Aorta (tissue), 5 donors: ENCODE data around the gene TDRD10. TPM values are rescaled to one million over a fixed set of nuclear protein-coding genes. Genes with fewer than 3 reads are reported as not detected.

Experiments used
- ATAC-seq: fragments of 200-7000 bp; cut with Tn5 transposase; one replicate; pipeline ENCODE4 v1.9.1; 2022; ENCODE audit warnings: moderate library complexity; ENCODE audit not compliant: low FRiP score
- DNase-seq, 2 donors: peaks; one replicate each; pipeline ENCODE4 v3.0.0-alpha.2; 2020
- H3K27ac ChIP-seq, 2 donors: one replicate each; pipeline ENCODE4 v1.5.1; 2013; ENCODE audit warnings: low read length in 2 of 2, mild to moderate bottlenecking in 2 of 2, moderate library complexity in 2 of 2, control low read depth in 1 of 2, inconsistent platforms in 1 of 2, low read depth in 1 of 2
- H3K27me3 ChIP-seq, 2 donors: one replicate each; pipeline ENCODE4 v1.6.1; 2013; ENCODE audit warnings: control low read depth in 1 of 2, low read length in 1 of 2, mild to moderate bottlenecking in 1 of 2, moderate library complexity in 1 of 2; ENCODE audit not compliant: insufficient read depth in 2 of 2, control insufficient read depth in 1 of 2
- H3K36me3 ChIP-seq, 2 donors: one replicate each; pipeline ENCODE4 v1.6.1; 2013; ENCODE audit warnings: control low read depth in 1 of 2, low read length in 1 of 2, mild to moderate bottlenecking in 1 of 2; ENCODE audit not compliant: insufficient read depth in 2 of 2, control insufficient read depth in 1 of 2
- H3K4me1 ChIP-seq, 2 donors: one replicate each; pipeline ENCODE4 v1.6.1; 2013; ENCODE audit warnings: low read length in 2 of 2, control low read depth in 1 of 2, mild to moderate bottlenecking in 1 of 2, moderate library complexity in 1 of 2; ENCODE audit not compliant: insufficient read depth in 2 of 2, control insufficient read depth in 1 of 2
- H3K4me3 ChIP-seq, 2 donors: one replicate each; pipeline ENCODE4 v1.5.1; 2013; ENCODE audit warnings: low read length in 2 of 2, control low read depth in 1 of 2, mild to moderate bottlenecking in 1 of 2
- H3K9me3 ChIP-seq: one replicate; pipeline ENCODE4 v1.6.1; 2013; ENCODE audit warnings: mild to moderate bottlenecking, low read length; ENCODE audit not compliant: control insufficient read depth
- WGBS, 2 donors: extraction: QIAGEN DNeasy Blood & Tissue Kit; methylation state at CpG; one replicate each; pipeline ENCODE4 v1.1.7; 2013; 5-methylcytosine and 5-hydroxymethylcytosine counted together
- intact Hi-C, 2 donors: fragments of 100-400 bp; cut with DNase I; formaldehyde crosslinking; loops; one replicate each; pipeline versions ENCODE4 v1.14.2 to v1.15.0; 2022
- polyA plus RNA-seq, 2 donors: library from polyadenylated mRNA; stranded (reverse); fragments of 200-250 nt; gene quantifications; one replicate each; pipeline ENCODE4 v1.2.3, GENCODE V29; 2013
- total RNA-seq, 2 donors: library from RNA; stranded (reverse); fragmentation: NEBNext Ultra II Directional; extraction: Animal tissue kit (Norgen Biotek cat#: 25700); gene quantifications; one replicate each; pipeline ENCODE4 v1.2.1, GENCODE V29; 2021
- donor health status: healthy with polysubstance abuse.
- donor health status: Bipolar disorder and iron deficiency.
- donor health status: DM: no; HTN: no; CAD: no.
- donor health status: DM: no; HTN: no; CAD: no.
- donor health status: DM: yes; HTN: yes; CAD: no.

The TDRD10 gene
- total and polyA plus RNA-seq, 4 donors = 1.1 to 16.5 (median 3.2) TPM

GRCh38 chr1:154465621-154466195 is 36.3 kb upstream of the TDRD10 start:
- ATAC-seq = no peak
- Histone ChIP-seq H3K27me3 (no peaks in the 10 kb centered on the region), H3K4me3 (no peak overlapping the region), H3K27ac (no peak overlapping the region), H3K36me3 (no peaks in the 10 kb centered on the region), H3K9me3 (no peaks in the 10 kb centered on the region), H3K4me1 (no peaks in the 10 kb centered on the region)
- intact Hi-C loops = loop anchor here in 1 of 2 donors (10.0 kb wide), 1 partner anchor 61 kb away; the partner anchor contains the start of gene IL6R
- WGBS, 2 donors = 60 to 67% methylated on average over 8 of the region's 8 CpGs
- peak in 1 of 2 donors; percentile 19 for DNase-seq

- intact Hi-C loops = loop anchor here in 1 of 2 donors (10.0 kb wide), 1 partner anchor 61 kb away; the partner anchor contains the start of gene IL6R
- Histone ChIP-seq H3K27ac (no peak overlapping the region), H3K4me3 (no peak overlapping the region), H3K27me3 (no peaks in the 10 kb centered on the region), H3K9me3 (no peaks in the 10 kb centered on the region), H3K4me1 (no peaks in the 10 kb centered on the region), H3K36me3 (no peaks in the 10 kb centered on the region)
- 86 to 88% methylated on average over 3 of the region's 3 CpGs for WGBS, 2 donors
- DNase-seq (no peak), ATAC-seq (no peak)
Observed at GRCh38 chr1:154466206-154466605, 35.8 kb upstream of the TDRD10 start.

- 59 to 65% methylated on average over 8 of the region's 8 CpGs for whole genome bisulfite sequencing, 2 donors
- no peak overlapping the region for H3K4me3 ChIP-seq
- intact Hi-C loops = loop anchor here in 1 of 2 donors (10.0 kb wide), 1 partner anchor 62 kb away; the partner anchor contains the start of gene IL6R
- DNase-seq (peak in 1 of 2 donors; percentile 34), ATAC-seq (no peak)
- H3K27ac ChIP-seq = no peak overlapping the region
- no peaks in the 10 kb centered on the region for H3K9me3 ChIP-seq
- no peaks in the 10 kb centered on the region for H3K36me3 ChIP-seq
- no peaks in the 10 kb centered on the region for H3K27me3 ChIP-seq
- H3K4me1 ChIP-seq = no peaks in the 10 kb centered on the region
Observed at GRCh38 chr1:154466921-154467417, 35.0 kb upstream of the TDRD10 start.

GRCh38 chr1:154467434-154468102 is 34.5 kb upstream of the TDRD10 start:
- Histone ChIP-seq H3K27ac (no peak overlapping the region), H3K36me3 (no peaks in the 10 kb centered on the region), H3K4me1 (no peaks in the 10 kb centered on the region), H3K4me3 (no peak overlapping the region), H3K9me3 (no peaks in the 10 kb centered on the region), H3K27me3 (no peaks in the 10 kb centered on the region)
- intact Hi-C loops = loop anchor here in 1 of 2 donors (10.0 kb wide), 1 partner anchor 63 kb away; the partner anchor contains the start of gene IL6R
- peak in 1 of 2 donors; percentile 57 for DNase-seq
- WGBS, 2 donors = 93 to 96% methylated on average over 11 of the region's 11 CpGs
- no peak for ATAC-seq

- Histone ChIP-seq H3K27ac (no peak overlapping the region), H3K27me3 (no peaks in the 10 kb centered on the region), H3K4me3 (no peak overlapping the region), H3K9me3 (no peaks in the 10 kb centered on the region), H3K36me3 (no peaks in the 10 kb centered on the region), H3K4me1 (no peaks in the 10 kb centered on the region)
- intact Hi-C loops = loop anchor here in 1 of 2 donors (10.0 kb wide), 1 partner anchor 64 kb away; the partner anchor contains the start of gene IL6R
- ATAC-seq (no peak), DNase-seq (peak in 1 of 2 donors; percentile 57)
- WGBS, 2 donors = 80 to 82% methylated on average over 12 of the region's 12 CpGs
Observed at GRCh38 chr1:154468535-154469250, 33.3 kb upstream of the TDRD10 start.

GRCh38 chr1:154469844-154470560 is 32.0 kb upstream of the TDRD10 start:
- Histone ChIP-seq H3K36me3 (no peaks in the 10 kb centered on the region), H3K27me3 (no peaks in the 10 kb centered on the region), H3K9me3 (no peaks in the 10 kb centered on the region), H3K27ac (no peak overlapping the region), H3K4me1 (no peaks in the 10 kb centered on the region), H3K4me3 (no peak overlapping the region)
- no peak for ATAC-seq
- DNase-seq = no peak
- intact Hi-C loops = loop anchor here in 1 of 2 donors (10.0 kb wide), 1 partner anchor 65 kb away; the partner anchor contains the start of gene IL6R
- WGBS, 2 donors = 91% methylated on average over 10 of the region's 10 CpGs

GRCh38 chr1:154471304-154471703 is 30.7 kb upstream of the TDRD10 start:
- no peak for ATAC-seq
- no peaks in the 10 kb centered on the region for H3K36me3 ChIP-seq
- no peak overlapping the region for H3K27ac ChIP-seq
- no peaks in the 10 kb centered on the region for H3K27me3 ChIP-seq
- no peaks in the 10 kb centered on the region for H3K4me1 ChIP-seq
- H3K9me3 ChIP-seq = no peaks in the 10 kb centered on the region
- no peak for DNase-seq
- 92% methylated on average over 2 of the region's 2 CpGs for WGBS, 2 donors
- intact Hi-C loops = no loop called here
- H3K4me3 ChIP-seq = no peak overlapping the region

- WGBS, 2 donors = 70 to 71% methylated on average over 3 of the region's 3 CpGs
- Histone ChIP-seq H3K4me3 (no peak overlapping the region), H3K4me1 (no peaks in the 10 kb centered on the region), H3K27ac (no peak overlapping the region), H3K36me3 (no peaks in the 10 kb centered on the region), H3K9me3 (no peaks in the 10 kb centered on the region), H3K27me3 (no peaks in the 10 kb centered on the region)
- intact Hi-C loops = no loop called here
- DNase-seq (peak in 1 of 2 donors; percentile 70), ATAC-seq (no peak)
Observed at GRCh38 chr1:154474802-154475201, 27.2 kb upstream of the TDRD10 start.
